Gastroesophageal sphincter (tissue), 3 donors: ENCODE data around the gene MMP7.

ENCODE experiments used
- POLR2A ChIP-seq, 2 donors: fragments of 450-650 bp; IDR thresholded peaks; one replicate each; pipeline ENCODE4 v1.6.1; 2017; ENCODE audit warnings: antibody characterized with exemption in 2 of 2, mild to moderate bottlenecking in 2 of 2, moderate library complexity in 1 of 2
- POLR2AphosphoS5 ChIP-seq: sonication (generic); formaldehyde crosslinking; IDR thresholded peaks from one replicate; pipeline ENCODE4 v1.6.1; 2017; ENCODE audit warnings: antibody characterized with exemption
- TF ChIP-seq, protein P1 (sequence below), 4 experiments: fragments of 200-600 bp in 2 of 4; fragments of 450-650 bp in 2 of 4; sonication (generic) in 1 of 4; IDR thresholded peaks; one replicate each; pipeline ENCODE4 v1.5.1; 2017 to 2019; ENCODE audit warnings: antibody characterized with exemption in 4 of 4, mild to moderate bottlenecking in 2 of 4, moderate library complexity in 2 of 4

DNA sequence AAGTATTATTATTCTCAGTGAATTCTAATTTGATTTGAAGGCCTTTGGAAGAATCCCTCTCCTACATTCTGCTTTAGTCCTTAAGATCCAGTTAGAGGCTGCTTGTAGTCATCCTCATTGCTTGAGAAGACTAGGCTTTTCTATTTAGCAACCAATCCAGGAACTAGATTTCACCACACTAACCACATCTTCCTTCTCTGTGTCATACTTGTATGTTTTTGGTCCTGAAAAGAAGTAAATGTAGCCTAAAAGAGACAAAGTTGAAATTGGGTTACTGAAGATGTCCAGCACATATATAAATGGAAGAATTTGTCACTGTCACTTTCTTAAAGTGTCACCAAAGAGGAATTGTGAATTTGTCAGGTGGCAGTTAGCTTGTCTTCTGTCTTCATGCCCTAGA, 46.6 kb upstream of the MMP7 start:
- TF ChIP-seq POLR2AphosphoS5: no peak
- TF ChIP-seq, protein P1, sequence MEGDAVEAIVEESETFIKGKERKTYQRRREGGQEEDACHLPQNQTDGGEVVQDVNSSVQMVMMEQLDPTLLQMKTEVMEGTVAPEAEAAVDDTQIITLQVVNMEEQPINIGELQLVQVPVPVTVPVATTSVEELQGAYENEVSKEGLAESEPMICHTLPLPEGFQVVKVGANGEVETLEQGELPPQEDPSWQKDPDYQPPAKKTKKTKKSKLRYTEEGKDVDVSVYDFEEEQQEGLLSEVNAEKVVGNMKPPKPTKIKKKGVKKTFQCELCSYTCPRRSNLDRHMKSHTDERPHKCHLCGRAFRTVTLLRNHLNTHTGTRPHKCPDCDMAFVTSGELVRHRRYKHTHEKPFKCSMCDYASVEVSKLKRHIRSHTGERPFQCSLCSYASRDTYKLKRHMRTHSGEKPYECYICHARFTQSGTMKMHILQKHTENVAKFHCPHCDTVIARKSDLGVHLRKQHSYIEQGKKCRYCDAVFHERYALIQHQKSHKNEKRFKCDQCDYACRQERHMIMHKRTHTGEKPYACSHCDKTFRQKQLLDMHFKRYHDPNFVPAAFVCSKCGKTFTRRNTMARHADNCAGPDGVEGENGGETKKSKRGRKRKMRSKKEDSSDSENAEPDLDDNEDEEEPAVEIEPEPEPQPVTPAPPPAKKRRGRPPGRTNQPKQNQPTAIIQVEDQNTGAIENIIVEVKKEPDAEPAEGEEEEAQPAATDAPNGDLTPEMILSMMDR (IDR thresholded peaks at IDR 0.05): no peak
- TF ChIP-seq POLR2A (IDR thresholded peaks at IDR 0.05): no peak
